Measurements from ENCODE around the gene CDON.
"Not testable (repeated sequence)": the region's sequence is repeated elsewhere in the genome, so short reads cannot be mapped to it uniquely, and the experiment has no call there.

CDON gene

DNA sequence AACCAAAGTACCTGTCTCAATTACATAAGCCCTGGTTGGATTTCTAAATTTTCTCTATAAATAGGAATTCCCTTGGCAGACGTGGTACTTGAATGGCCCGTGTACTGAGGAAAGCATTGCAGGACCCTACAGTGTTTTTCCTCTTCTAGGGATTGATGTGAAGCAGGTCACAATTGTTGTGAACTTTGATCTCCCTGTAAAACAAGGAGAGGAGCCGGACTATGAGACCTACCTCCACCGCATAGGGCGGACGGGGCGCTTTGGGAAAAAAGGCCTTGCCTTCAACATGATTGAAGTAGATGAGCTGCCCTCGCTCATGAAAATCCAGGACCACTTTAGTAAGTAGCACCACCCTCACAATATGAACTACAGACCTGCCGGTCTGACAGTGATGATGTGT, 141.6 kb downstream of the CDON start:
- no peak for DNase-seq

DNA sequence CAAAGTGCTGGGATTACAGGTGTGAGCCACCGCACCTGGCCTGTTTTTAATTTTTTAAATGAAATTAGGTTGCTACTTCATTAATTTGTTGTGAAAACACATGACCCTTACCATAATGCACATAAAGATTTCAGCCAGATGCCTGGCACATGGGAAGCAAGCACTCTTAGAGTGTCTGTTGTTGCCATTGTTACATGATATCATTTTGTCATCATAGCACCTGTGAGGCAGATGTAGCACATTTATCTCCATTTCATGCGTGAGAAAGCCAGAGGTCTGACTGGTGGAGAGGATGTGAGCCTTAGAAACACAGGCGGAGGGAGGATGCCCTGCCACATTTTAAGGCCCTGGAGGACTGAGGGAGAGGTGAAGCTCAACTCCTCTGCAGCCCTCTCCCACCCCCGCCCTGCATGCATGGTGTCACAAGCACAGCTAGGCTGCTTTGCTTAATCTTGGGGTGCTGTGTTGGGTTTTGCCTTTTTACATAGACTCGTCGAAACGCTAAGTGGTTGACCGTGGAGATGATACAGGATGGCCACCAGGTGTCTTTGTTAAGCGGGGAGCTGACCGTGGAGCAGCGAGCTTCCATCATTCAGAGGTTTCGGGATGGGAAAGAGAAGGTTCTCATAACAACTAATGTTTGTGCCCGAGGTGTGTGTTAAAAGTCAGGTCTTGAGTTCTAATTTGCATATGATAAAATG, 144.4 kb downstream of the CDON start:
- no peak for DNase-seq

DNA sequence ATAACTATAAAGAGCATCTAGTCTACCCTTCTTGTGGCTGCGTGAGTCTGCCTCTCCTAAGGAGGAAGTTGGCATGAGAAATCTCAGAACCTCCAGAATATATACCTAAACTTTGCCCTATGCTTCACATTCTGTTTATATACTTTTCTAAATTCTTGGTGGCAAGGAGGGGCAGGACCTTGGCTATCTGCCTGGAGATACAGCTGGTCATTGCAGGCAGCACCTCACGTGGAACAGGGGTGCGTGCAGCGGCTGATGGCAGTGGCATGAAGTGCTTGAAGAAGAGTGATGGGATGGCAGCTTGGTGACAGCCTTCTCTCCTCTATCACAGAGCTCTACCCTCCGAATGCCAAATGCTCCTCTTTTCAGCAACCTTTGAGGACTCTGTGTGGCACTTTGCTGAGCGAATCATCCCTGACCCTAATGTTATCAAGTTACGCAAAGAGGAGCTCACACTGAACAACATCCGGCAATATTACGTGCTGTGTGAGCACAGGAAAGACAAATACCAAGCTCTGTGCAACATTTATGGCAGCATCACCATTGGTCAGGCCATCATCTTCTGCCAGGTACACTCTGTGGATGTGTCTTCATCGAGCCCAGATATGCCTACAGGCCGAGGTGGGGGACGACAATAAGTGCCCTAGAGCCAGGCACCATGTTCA, 145.9 kb downstream of the CDON start:
- no peak for DNase-seq

DNA sequence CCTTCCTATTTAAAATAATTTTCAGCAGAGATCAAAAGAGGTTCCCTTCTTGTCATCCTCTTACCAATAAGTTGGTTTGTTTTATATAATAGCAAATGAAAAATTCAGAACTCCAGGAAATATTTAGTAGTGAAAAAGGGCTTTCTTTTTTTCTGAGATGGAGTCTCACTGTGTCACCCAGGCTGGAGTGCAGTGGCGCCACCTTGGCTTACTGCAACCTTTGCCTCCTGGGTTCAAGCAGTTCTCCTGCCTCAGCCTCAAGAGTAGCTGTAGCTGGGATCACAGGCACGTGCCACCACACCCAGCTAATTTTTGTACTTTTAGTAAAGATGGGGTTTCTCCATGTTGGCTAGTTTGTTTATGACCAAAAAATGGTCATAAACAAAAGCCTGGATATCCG, 148.1 kb downstream of the CDON start:
- not testable (repeated sequence) for DNase-seq

DNA sequence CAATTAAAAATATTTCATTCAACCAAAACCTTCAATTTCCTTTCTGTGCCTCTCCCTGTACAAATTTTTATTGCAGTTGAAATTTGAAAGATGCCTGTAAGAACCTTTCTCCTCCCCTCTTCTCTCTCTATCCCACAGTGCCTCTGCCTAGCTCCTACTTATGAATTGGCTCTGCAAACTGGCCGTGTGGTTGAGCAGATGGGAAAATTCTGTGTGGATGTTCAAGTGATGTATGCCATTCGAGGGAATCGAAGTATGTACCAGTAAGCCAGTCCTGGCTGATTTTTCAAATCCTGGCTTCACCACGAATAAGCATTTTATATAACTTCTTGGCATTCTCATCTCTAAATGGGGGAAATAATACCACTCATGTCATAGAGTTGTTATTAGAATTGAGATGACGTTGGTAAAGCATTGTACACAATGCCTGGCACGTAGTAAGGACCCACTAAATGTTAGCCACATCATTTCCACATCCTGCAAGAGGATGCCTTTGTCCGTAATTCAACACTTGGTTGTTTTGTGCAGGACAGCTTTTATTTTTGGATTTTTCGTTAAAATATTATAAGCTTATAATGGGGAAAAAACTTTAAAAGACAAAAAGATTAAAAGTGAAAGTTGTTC, 152.3 kb downstream of the CDON start:
- DNase-seq, result no peak
